IPS DF 6.9 (cell line): ENCODE measurements around the gene IFNB1.

Experiments used
- DNase-seq: peaks from one replicate; pipeline ENCODE4 v3.0.0-alpha.2; 2013; ENCODE audit warnings: low read depth, low spot score
- H3K27ac ChIP-seq: one replicate; pipeline ENCODE4 v1.5.1; 2013; ENCODE audit warnings: low read length, control low read depth
- H3K27me3 ChIP-seq: 2 replicates; pipeline ENCODE4 v1.6.1; 2013; ENCODE audit warnings: mild to moderate bottlenecking, low read length; ENCODE audit not compliant: control insufficient read depth, insufficient read depth
- H3K36me3 ChIP-seq: 2 replicates; pipeline ENCODE4 v1.6.1; 2013; ENCODE audit warnings: low read length; ENCODE audit not compliant: control insufficient read depth, insufficient read depth
- H3K4me1 ChIP-seq: 2 replicates; pipeline ENCODE4 v1.6.1; 2013; ENCODE audit warnings: low read length; ENCODE audit not compliant: control insufficient read depth, insufficient read depth
- H3K4me3 ChIP-seq: 2 replicates; pipeline ENCODE4 v1.5.1; 2013; ENCODE audit warnings: mild to moderate bottlenecking, low read length
- H3K9me3 ChIP-seq: 2 replicates; pipeline ENCODE4 v1.6.1; 2013; ENCODE audit warnings: low read length, inconsistent platforms; ENCODE audit not compliant: control insufficient read depth, insufficient read depth
- WGBS: extraction: QIAGEN DNeasy Blood & Tissue Kit; methylation state at CpG from one replicate; pipeline ENCODE4 v1.1.7; 2013; ENCODE audit warnings: mixed read lengths, missing lambda C conversion rate; ENCODE audit not compliant: insufficient read length, insufficient coverage; 5-methylcytosine and 5-hydroxymethylcytosine counted together

Gene IFNB1

GRCh38 chr9:21077781-21078180 lies at the start of gene IFNB1:
IFNB1 (minus strand) TSS chr9:21077942; CDS start chr9:21077869, 73 bp downstream.
- peaks cover 1% of the 10 kb centered on the region; the same call in 1 of the 2 replicates for H3K4me1 ChIP-seq
- no peaks in the 10 kb centered on the region for H3K27me3 ChIP-seq
- no peaks in the 10 kb centered on the region for H3K9me3 ChIP-seq
- no peak within 1 kb of the TSS for H3K4me3 ChIP-seq
- no peaks in the 10 kb centered on the region for H3K36me3 ChIP-seq
- WGBS = no CpG with 5 or more reads among the region's 3 CpGs
- H3K27ac ChIP-seq = no peak within 1 kb of the TSS
- DNase-seq = no peak

- no peak overlapping the region for H3K27ac ChIP-seq
- no peaks in the 10 kb centered on the region; the same call in 1 of the 2 replicates for H3K27me3 ChIP-seq
- DNase-seq = no peak
- no peak overlapping the region for H3K4me3 ChIP-seq
- H3K9me3 ChIP-seq = no peaks in the 10 kb centered on the region
- no CpG with 5 or more reads among the region's 4 CpGs for WGBS
- H3K36me3 ChIP-seq = no peaks in the 10 kb centered on the region
- H3K4me1 ChIP-seq = no peaks in the 10 kb centered on the region
These were observed 44.0 kb upstream of the IFNB1 start for GRCh38 chr9:21121595-21122251.

GRCh38 chr9:21121079-21121478 lies 43.3 kb upstream of the IFNB1 start:
- DNase-seq = no peak
- no peaks in the 10 kb centered on the region for H3K36me3 ChIP-seq
- no peaks in the 10 kb centered on the region for H3K9me3 ChIP-seq
- no peaks in the 10 kb centered on the region; the same call in 1 of the 2 replicates for H3K27me3 ChIP-seq
- no CpG with 5 or more reads among the region's 2 CpGs for WGBS
- H3K27ac ChIP-seq = no peak overlapping the region
- H3K4me3 ChIP-seq = no peak overlapping the region
- no peaks in the 10 kb centered on the region for H3K4me1 ChIP-seq

GRCh38 chr9:21119093-21119770 lies 41.5 kb upstream of the IFNB1 start:
- Histone ChIP-seq H3K27ac (no peak overlapping the region), H3K4me3 (no peak overlapping the region), H3K36me3 (no peaks in the 10 kb centered on the region), H3K9me3 (no peaks in the 10 kb centered on the region), H3K27me3 (no peaks in the 10 kb centered on the region; the same call in 1 of the 2 replicates), H3K4me1 (no peaks in the 10 kb centered on the region)
- no CpG with 5 or more reads among the region's 7 CpGs for WGBS
- no peak for DNase-seq

- Histone ChIP-seq H3K4me1 (no peaks in the 10 kb centered on the region), H3K27me3 (no peaks in the 10 kb centered on the region), H3K36me3 (no peaks in the 10 kb centered on the region), H3K27ac (no peak overlapping the region), H3K4me3 (no peak overlapping the region), H3K9me3 (no peaks in the 10 kb centered on the region)
- no CpG with 5 or more reads among the region's 2 CpGs for WGBS
- DNase-seq = no peak
These were observed 36.6 kb upstream of the IFNB1 start for GRCh38 chr9:21114311-21114710.

GRCh38 chr9:21110708-21111576 lies 33.2 kb upstream of the IFNB1 start:
- no peak overlapping the region for H3K4me3 ChIP-seq
- WGBS = no CpG with 5 or more reads among the region's 4 CpGs
- no peaks in the 10 kb centered on the region for H3K9me3 ChIP-seq
- no peaks in the 10 kb centered on the region for H3K4me1 ChIP-seq
- H3K36me3 ChIP-seq = no peaks in the 10 kb centered on the region
- H3K27ac ChIP-seq = no peak overlapping the region
- H3K27me3 ChIP-seq = no peaks in the 10 kb centered on the region
- DNase-seq = peak; percentile 45

GRCh38 chr9:21104787-21105186 lies 27.0 kb upstream of the IFNB1 start:
- no CpG with 5 or more reads among the region's 1 CpG for WGBS
- Histone ChIP-seq H3K9me3 (no peaks in the 10 kb centered on the region), H3K36me3 (no peaks in the 10 kb centered on the region), H3K27ac (no peak overlapping the region), H3K27me3 (no peaks in the 10 kb centered on the region), H3K4me3 (no peak overlapping the region), H3K4me1 (no peaks in the 10 kb centered on the region; the same call in 1 of the 2 replicates)
- DNase-seq = no peak

GRCh38 chr9:21102305-21102704 lies 24.6 kb upstream of the IFNB1 start:
- Histone ChIP-seq H3K27me3 (no peaks in the 10 kb centered on the region), H3K4me3 (no peak overlapping the region), H3K4me1 (no peaks in the 10 kb centered on the region; the same call in 1 of the 2 replicates), H3K27ac (no peak overlapping the region), H3K9me3 (no peaks in the 10 kb centered on the region), H3K36me3 (no peaks in the 10 kb centered on the region)
- no CpG with 5 or more reads among the region's 1 CpG for WGBS
- DNase-seq = no peak

- H3K27ac ChIP-seq = no peak overlapping the region
- no CpG with 5 or more reads among the region's 2 CpGs for WGBS
These were observed 20.1 kb upstream of the IFNB1 start for GRCh38 chr9:21097817-21098216.

GRCh38 chr9:21096901-21097255 lies 19.1 kb upstream of the IFNB1 start:
- no CpG with 5 or more reads among the region's 2 CpGs for WGBS
- DNase-seq = no peak
- Histone ChIP-seq H3K4me1 (no peaks in the 10 kb centered on the region), H3K4me3 (no peak overlapping the region), H3K27ac (no peak overlapping the region), H3K36me3 (no peaks in the 10 kb centered on the region), H3K27me3 (no peaks in the 10 kb centered on the region), H3K9me3 (no peaks in the 10 kb centered on the region)

More at GRCh38 chr9:21097817-21098216, 20.1 kb upstream of the IFNB1 start:
- Histone ChIP-seq H3K36me3 (no peaks in the 10 kb centered on the region), H3K4me1 (no peaks in the 10 kb centered on the region), H3K9me3 (no peaks in the 10 kb centered on the region), H3K27me3 (no peaks in the 10 kb centered on the region), H3K4me3 (no peak overlapping the region)
- no peak for DNase-seq
